Activated T-helper 1 cell treated with anti-CD3 and anti-CD28 coated beads, Interleukin-2, amount 50 U/mL, for 16 hours (primary cell): ENCODE data around the gene TFB2M.

Experiments
- DNase-seq, 2 donors: peaks; one replicate each; pipeline ENCODE4 v3.0.0-alpha.2; 2020; ENCODE audit warnings: low read depth in 1 of 2, low spot score in 1 of 2

The TFB2M gene

DNA sequence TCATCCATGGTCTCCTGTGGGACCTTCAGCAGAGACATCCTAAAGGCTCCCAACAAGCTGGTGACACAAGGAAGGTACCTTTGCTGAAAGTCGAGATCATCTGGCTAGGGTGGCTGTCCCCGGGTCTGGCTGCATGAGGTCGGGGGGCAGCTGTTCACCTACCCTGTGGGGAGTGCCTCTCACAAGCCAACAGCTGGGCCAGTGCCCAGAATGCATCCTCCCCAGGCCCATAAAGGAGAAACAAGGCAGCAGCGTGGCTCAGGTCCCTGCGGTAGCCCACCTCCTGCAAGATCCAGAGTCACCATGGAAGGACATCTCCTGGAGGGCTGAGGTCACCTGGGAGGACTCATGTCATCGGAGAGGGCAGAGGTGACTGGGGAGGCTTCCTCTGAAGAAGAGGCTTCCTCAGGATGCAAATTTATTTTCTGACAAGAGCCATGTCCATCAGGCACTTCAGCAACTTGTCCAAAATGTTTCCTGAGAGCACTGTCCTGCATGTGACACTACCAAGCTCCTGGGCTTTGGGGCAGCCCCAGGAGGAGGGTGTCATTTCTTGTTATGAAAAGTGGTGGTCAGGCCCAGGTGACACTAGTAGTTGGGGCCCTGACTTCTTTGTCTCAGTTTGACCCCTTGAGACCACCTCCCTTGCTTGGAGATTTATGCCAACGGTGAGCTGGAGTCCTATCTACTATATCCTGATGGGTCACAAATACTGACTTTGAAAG is 52.3 kb downstream of the TFB2M start:
- no peak for DNase-seq

- no peak for DNase-seq
These were observed 53.0 kb downstream of the TFB2M start for GRCh38 chr1:246513041-246513440.

DNA sequence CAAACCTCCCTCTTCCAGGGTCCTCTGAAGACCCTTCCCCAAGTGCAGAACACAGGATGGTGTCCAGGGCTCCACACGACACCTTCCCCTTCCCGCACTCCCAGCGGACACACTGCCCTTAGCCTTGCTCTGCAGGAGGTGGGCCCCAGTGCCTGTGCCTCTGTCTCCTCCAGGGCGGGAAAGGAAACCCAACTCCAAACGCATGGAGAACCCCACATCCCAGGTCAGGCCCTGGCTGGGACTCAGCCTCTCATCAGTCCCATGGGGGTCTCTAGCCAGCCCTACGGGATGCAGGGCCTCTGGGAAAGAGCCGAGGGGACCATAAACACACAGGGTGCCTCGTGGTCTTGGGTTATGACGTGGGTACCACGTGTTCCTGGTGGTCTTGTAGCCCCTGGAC is 53.4 kb downstream of the TFB2M start:
- DNase-seq: no peak

GRCh38 chr1:246512230-246512629 is 53.8 kb downstream of the TFB2M start:
- no peak for DNase-seq

GRCh38 chr1:246511203-246511602 is 54.9 kb downstream of the TFB2M start:
- DNase-seq: no peak

DNA sequence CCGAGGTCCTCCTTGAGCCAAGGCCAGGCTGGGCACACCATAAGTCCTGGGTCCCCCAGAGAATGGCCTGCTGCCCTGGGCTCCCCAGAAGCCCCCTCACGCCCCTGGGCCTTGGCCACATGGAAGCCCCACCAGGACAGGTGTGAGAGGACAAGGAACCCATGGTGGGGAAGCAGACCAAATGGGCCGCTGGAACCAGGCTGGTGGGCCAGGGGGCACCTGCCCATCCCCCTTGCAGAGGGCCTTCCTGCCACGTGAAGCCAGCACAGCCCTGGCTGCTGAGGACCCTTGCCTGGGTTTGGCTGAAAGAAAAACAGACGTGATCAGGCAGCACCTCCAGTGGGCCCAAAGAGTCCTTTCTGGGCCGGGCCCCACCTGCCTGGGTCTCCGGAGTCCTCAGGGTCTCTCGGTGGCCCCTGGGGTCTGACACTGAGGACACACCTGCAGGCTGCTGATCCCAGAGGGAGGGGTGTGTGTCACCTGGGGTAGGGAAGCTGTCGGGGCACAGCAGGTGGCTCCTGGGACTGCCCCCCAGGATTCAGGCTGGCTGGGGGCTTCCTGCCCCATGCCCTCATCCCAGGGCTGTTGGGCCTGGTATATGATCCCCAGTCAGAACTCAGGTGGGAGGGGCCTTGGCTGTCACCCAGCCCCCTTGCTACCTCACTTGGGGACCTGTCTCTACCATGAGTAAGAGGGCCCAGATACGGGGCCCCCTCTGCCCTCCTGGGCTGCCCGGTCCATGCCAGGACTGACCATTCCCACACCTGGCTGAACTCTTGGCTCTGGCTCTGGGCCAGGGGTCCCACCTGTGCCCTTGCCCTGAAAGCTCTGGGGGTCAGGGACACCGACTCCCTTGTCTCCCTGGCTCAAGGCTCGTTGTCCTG is 55.7 kb downstream of the TFB2M start:
- no peak for DNase-seq

DNA sequence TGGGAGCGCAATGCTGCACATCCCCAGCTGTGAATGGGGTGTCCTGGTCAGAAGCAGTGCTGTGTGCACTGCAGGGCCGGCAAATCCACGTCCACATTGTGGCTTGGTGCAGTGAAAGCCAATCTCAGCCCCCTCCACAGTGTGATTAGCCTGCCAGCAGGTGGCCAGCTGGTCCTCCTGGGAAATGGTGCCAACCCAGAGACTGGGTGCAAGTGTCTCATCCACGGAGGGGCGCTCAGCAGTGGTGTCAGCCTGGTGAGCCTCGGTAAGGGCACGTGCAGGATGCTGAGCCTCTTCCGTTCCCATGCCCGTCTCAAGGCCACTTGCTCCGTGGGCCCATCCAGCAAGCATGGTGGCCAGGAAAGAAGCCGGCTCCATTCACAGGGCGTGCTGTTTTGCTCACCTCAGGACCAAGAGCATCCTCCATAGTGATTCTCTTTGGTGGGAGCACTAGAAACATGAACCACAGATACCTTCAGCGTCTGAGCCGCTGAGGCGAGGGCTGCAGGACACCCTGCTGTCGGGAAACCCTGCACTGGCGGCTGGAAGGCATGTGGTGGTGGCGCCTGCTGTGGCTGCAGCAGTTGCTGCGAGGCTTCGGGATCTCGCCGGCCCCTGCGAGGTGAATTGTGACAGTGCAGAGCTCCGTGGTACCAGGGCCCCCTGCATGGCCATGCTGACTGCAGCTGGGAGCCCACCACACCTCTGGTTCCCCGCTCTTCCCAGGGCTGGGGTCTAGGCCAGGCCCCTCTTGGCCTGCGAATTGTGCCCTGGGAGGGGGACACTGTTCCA is 57.0 kb downstream of the TFB2M start:
- no peak for DNase-seq

DNA sequence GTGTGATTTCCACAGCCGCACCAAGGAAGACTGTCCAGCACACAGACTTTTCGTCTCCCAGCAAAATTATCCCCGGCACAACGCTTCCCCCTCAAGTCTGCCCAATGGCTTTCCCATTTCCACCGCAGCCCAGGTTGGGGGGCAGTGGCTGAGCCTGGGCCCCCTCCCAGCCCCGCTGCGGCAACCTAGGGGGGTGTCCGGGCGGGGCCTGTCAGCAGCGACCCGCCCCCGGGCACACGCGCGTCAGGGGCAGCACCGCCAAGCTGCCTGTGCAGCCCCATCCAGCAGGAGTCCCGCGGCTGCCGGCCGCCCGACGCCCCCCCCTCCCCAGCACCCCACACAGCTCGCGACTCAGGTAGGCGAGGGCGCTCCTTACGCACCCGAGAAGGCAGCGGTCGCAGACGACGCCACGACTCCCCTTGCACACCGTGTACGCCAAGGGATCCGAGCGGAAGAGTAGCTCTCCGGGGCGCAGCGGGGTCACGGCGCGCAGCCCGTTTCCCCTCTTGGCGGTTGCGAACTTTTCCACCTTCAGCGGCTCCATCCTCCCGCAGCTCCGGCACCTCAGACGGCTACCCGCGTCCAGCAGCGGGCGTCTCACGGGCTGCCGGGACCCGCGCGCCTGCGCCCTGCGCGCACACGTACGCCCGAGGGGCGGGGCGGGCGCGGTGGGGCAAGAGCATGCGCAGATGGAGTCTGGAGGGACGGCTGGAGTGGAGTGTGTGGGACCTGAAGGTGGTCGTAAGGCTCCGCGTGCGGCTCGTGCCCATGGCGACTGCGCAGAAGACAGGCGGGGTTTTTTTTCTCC is 59.2 kb downstream of the TFB2M start, which contains the start of gene SMYD3:
TSS of gene SMYD3 (minus strand) at position 606 of the 808 bp plus-strand sequence.
- peak; percentile 42 to 66 for DNase-seq

- no peak for DNase-seq
These were observed 59.7 kb downstream of the TFB2M start for GRCh38 chr1:246506367-246506673.

DNA sequence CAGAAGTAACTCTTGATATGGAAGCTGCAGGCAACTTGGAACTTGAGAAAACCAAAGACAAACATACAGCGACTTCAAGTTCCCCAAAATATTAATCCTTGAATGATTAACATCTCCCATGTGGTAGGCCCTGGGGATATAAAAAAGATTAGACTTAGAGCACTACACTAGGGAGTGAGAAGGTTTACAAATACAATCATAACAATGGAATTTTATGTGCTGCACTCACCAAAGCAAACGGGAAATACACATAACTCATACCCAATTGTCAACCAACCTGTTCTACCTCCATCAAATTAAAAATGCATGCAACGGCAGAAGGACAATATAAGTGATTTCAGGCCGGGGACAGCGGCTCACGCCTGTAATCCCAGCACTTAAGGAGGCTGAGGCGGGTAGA is 62.7 kb downstream of the TFB2M start:
- DNase-seq: no peak

DNA sequence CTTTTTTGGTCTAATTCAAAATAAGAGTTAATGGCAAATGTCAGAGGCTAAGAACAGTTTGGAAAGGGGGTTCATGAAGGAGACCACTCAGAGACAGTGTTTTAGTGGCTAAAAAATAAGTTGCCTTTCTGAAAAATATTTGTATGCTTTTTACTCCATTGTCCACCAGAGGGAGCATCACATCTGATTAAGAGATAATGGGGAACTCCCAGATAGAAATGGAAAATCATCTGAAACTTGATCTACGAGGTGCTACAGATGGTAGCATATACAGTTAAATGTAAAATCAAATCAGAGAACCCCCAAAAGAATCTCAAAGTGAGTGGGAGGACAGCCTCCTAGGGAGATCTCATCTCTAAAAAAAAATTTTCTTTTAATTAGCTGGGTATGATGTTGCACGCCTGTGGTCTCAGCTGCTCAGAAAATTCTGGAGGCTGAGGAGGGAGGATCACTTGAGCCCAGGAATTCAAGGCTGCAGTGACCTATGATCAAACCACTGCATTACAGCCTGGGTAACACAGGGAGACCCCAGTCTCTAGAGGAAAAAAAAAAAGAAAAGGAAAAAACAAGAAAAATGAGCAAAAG is 68.6 kb downstream of the TFB2M start:
- no peak for DNase-seq

DNA sequence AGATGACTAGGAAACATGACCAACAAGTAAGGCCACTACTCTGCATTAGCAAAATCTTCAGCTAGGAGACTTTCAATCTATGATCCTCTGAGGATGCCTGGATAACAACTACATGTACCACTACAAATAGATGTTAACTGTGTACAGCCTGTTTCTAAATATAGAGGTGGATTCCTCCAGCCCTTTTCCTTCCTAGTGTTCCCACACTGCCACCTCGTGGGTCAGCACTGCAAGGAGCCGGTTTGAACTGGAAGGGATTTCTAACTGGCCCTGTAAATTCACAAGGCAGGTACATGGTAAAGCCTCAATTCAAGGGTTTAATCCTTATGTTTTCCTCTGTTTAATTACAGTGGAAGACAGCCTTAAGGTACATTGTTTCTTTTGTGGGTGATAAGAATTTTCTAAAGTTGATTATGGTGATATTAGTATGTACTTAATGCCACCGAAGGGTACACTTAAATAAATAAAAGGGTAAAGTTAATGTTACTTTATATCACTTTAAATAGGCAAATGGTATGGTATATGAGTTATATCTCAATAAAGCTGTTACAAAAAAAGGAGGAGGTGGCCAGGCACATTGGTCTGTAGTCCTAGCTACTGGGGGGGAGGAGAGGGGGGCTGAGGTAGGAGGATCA is 73.3 kb downstream of the TFB2M start:
- no peak for DNase-seq

GRCh38 chr1:246491551-246492053 is 74.5 kb downstream of the TFB2M start:
- DNase-seq: no peak
